ENCODE data around the gene MLXIPL. TPM values are rescaled to one million over a fixed set of nuclear protein-coding genes. Genes with fewer than 3 reads are reported as not detected.
"Not testable (repeated sequence)": the region's sequence is repeated elsewhere in the genome, so short reads cannot be mapped to it uniquely, and the experiment has no call there.

MLXIPL gene
- total and polyA plus RNA-seq, 11 donors: 0.42 to 10.1 (median 2.0) TPM

GRCh38 chr7:73569042-73569608, 55.2 kb downstream of the MLXIPL start:
- no peak overlapping the region for H3K27ac ChIP-seq
- H3K9me3 ChIP-seq: no peaks in the 10 kb centered on the region
- H3K4me1 ChIP-seq: peaks cover 0 to 11% (median 0%) of the 10 kb centered on the region in 12 donors
- 77 to 81% (median 80%) methylated on average over 5 of the region's 5 CpGs for WGBS, 4 donors
- intact Hi-C loops (cut with DNase I): no loop called here
- H3K4me3 ChIP-seq: no peak overlapping the region
- no peaks in the 10 kb centered on the region for H3K27me3 ChIP-seq
- TF ChIP-seq POLR2A (IDR thresholded peaks at IDR 0.05) (no peak), CTCF (IDR thresholded peaks at IDR 0.05) (no peak)
- DNase-seq: no peak
- peaks cover 0 to 58% (median 50%) of the 10 kb centered on the region in 9 donors for H3K36me3 ChIP-seq
- ATAC-seq: no peak

GRCh38 chr7:73567846-73568685, 56.3 kb downstream of the MLXIPL start:
- intact Hi-C loops (cut with DNase I): no loop called here
- TF ChIP-seq CTCF (IDR thresholded peaks at IDR 0.05) (no peak), POLR2A (IDR thresholded peaks at IDR 0.05) (no peak)
- Histone ChIP-seq H3K4me1 (peaks cover 0 to 11% (median 0%) of the 10 kb centered on the region in 12 donors), H3K27ac (no peak overlapping the region), H3K27me3 (no peaks in the 10 kb centered on the region), H3K9me3 (no peaks in the 10 kb centered on the region), H3K4me3 (no peak overlapping the region), H3K36me3 (peaks cover 0 to 47% (median 40%) of the 10 kb centered on the region in 9 donors)
- peak in 1 of 4 donors; percentile 19 for ATAC-seq
- whole genome bisulfite sequencing, 4 donors: 77 to 80% (median 78%) methylated on average over 12 of the region's 12 CpGs
- no peak for DNase-seq

- 87 to 95% (median 92%) methylated on average over 4 of the region's 4 CpGs for WGBS, 4 donors
Measured at GRCh38 chr7:73567140-73567539, 57.2 kb downstream of the MLXIPL start.

GRCh38 chr7:73566431-73566830, 57.9 kb downstream of the MLXIPL start:
- H3K27me3 ChIP-seq; ATAC-seq; H3K9me3 ChIP-seq; DNase-seq; H3K27ac ChIP-seq; intact Hi-C loops (cut with DNase I): not testable (repeated sequence)
- Histone ChIP-seq H3K4me3 (peak overlapping the region in 4 of 12 donors; percentile 23 to 47 (median 42)), H3K36me3 (peaks cover 0 to 31% (median 23%) of the 10 kb centered on the region in 9 donors), H3K4me1 (peaks cover 0 to 11% (median 0%) of the 10 kb centered on the region in 12 donors)

More at GRCh38 chr7:73567140-73567539, 57.2 kb downstream of the MLXIPL start:
- Histone ChIP-seq H3K9me3 (no peaks in the 10 kb centered on the region), H3K36me3 (peaks cover 0 to 38% (median 30%) of the 10 kb centered on the region in 9 donors), H3K4me3 (no peak overlapping the region), H3K27me3 (no peaks in the 10 kb centered on the region), H3K27ac (no peak overlapping the region), H3K4me1 (peaks cover 0 to 11% (median 0%) of the 10 kb centered on the region in 12 donors)
- intact Hi-C loops (cut with DNase I): no loop called here
- TF ChIP-seq POLR2A (IDR thresholded peaks at IDR 0.05) (no peak), CTCF (IDR thresholded peaks at IDR 0.05) (no peak)
- DNase-seq (no peak), ATAC-seq (no peak)
